H9 (cell line): ENCODE data around the gene CLEC1A. TPM values are rescaled to one million over a fixed set of nuclear protein-coding genes. Genes with fewer than 3 reads are reported as not detected.

ENCODE experiments used
- DNase-seq: peaks from one replicate; pipeline ENCODE4 v3.0.0-alpha.2; 2017
- H2AFZ ChIP-seq: one replicate; pipeline ENCODE4 v1.6.1; 2013; ENCODE audit warnings: mild to moderate bottlenecking, low read length, control low read depth, moderate library complexity
- H2AK5ac ChIP-seq: 2 replicates; pipeline ENCODE4 v1.6.1; 2013; ENCODE audit warnings: low read length, control low read depth, mixed read lengths; ENCODE audit not compliant: insufficient read length
- H2BK120ac ChIP-seq: one replicate; pipeline ENCODE4 v1.6.1; 2013; ENCODE audit warnings: low read depth, mild to moderate bottlenecking, low read length, control low read depth, inconsistent platforms; ENCODE audit not compliant: poor library complexity, severe bottlenecking
- H2BK12ac ChIP-seq: 2 replicates; pipeline ENCODE4 v1.6.1; 2013; ENCODE audit warnings: low read length, control low read depth, mixed read lengths, low read depth; ENCODE audit not compliant: insufficient read length
- H2BK15ac ChIP-seq: 2 replicates; pipeline ENCODE4 v1.6.1; 2013; ENCODE audit warnings: low read depth, low read length, control low read depth
- H2BK20ac ChIP-seq: one replicate; pipeline ENCODE4 v1.6.1; 2013; ENCODE audit warnings: low read depth, mild to moderate bottlenecking, low read length, control low read depth, inconsistent platforms; ENCODE audit not compliant: poor library complexity, severe bottlenecking
- H2BK5ac ChIP-seq: 2 replicates; pipeline ENCODE4 v1.6.1; 2013; ENCODE audit warnings: low read length, control low read depth, mixed read lengths; ENCODE audit not compliant: insufficient read length
- H3K14ac ChIP-seq: 2 replicates; pipeline ENCODE4 v1.6.1; 2013; ENCODE audit warnings: low read length, control low read depth; ENCODE audit not compliant: insufficient read depth
- H3K18ac ChIP-seq: 2 replicates; pipeline ENCODE4 v1.6.1; 2013; ENCODE audit warnings: low read depth, mild to moderate bottlenecking, mixed read lengths, low read length, control low read depth; ENCODE audit not compliant: insufficient read length
- H3K23ac ChIP-seq: 2 replicates; pipeline ENCODE4 v1.6.1; 2013; ENCODE audit warnings: low read length, control low read depth, mixed read lengths, low read depth; ENCODE audit not compliant: insufficient read length
- H3K23me2 ChIP-seq: 2 replicates; pipeline ENCODE4 v1.6.1; 2013; ENCODE audit warnings: low read depth, mild to moderate bottlenecking, mixed read lengths, low read length, control low read depth; ENCODE audit not compliant: insufficient read length, poor library complexity, severe bottlenecking
- H3K27ac ChIP-seq: 2 replicates; pipeline ENCODE4 v1.5.1; 2013; ENCODE audit warnings: low read length, control low read depth, mixed read lengths, low read depth; ENCODE audit not compliant: insufficient read length
- H3K27me3 ChIP-seq: 2 replicates; pipeline ENCODE4 v1.6.1; 2013; ENCODE audit warnings: low read length, control low read depth, inconsistent platforms; ENCODE audit not compliant: insufficient read depth
- H3K4ac ChIP-seq: 2 replicates; pipeline ENCODE4 v1.6.1; 2013; ENCODE audit warnings: low read depth, mild to moderate bottlenecking, control low read depth, inconsistent platforms, low read length, moderate library complexity
- H3K4me1 ChIP-seq: 2 replicates; pipeline ENCODE4 v1.6.1; 2013; ENCODE audit warnings: low read length, control low read depth, inconsistent platforms; ENCODE audit not compliant: insufficient read depth
- H3K4me2 ChIP-seq: 2 replicates; pipeline ENCODE4 v1.6.1; 2013; ENCODE audit warnings: low read length, control low read depth, mixed read lengths; ENCODE audit not compliant: insufficient read length, insufficient read depth
- H3K56ac ChIP-seq: 2 replicates; pipeline ENCODE4 v1.6.1; 2013; ENCODE audit warnings: low read depth, mild to moderate bottlenecking, mixed read lengths, low read length, control low read depth; ENCODE audit not compliant: insufficient read length
- H3K79me1 ChIP-seq: 2 replicates; pipeline ENCODE4 v1.6.1; 2013; ENCODE audit warnings: low read depth, mild to moderate bottlenecking, moderate library complexity, low read length, control low read depth, inconsistent platforms; ENCODE audit not compliant: insufficient read depth, poor library complexity, severe bottlenecking
- H3K79me2 ChIP-seq: 2 replicates; pipeline ENCODE4 v1.6.1; 2013; ENCODE audit warnings: low read length, control low read depth, inconsistent platforms; ENCODE audit not compliant: insufficient read depth
- H3K9ac ChIP-seq: 2 replicates; pipeline ENCODE4 v1.6.1; 2013; ENCODE audit warnings: low read length, control low read depth, mixed read lengths; ENCODE audit not compliant: insufficient read length; ENCODE audit errors: extremely low read depth
- H3K9me3 ChIP-seq: one replicate; pipeline ENCODE4 v1.6.1; 2013; ENCODE audit warnings: low read depth, low read length, inconsistent platforms; ENCODE audit not compliant: control insufficient read depth
- H3T11ph ChIP-seq: one replicate; pipeline ENCODE4 v1.6.1; 2013; ENCODE audit warnings: mild to moderate bottlenecking, low read length, control low read depth, inconsistent platforms
- H4K20me1 ChIP-seq: one replicate; pipeline ENCODE4 v1.6.1; 2013; ENCODE audit not compliant: control insufficient read depth, insufficient read length, insufficient read depth
- H4K5ac ChIP-seq: 2 replicates; pipeline ENCODE4 v1.6.1; 2013; ENCODE audit warnings: low read depth, mild to moderate bottlenecking, mixed read lengths, low read length, control low read depth; ENCODE audit not compliant: insufficient read length
- H4K8ac ChIP-seq: replicated peaks from 2 replicates; pipeline ENCODE4 v1.6.1; 2013; ENCODE audit warnings: low read length, control low read depth, mixed read lengths, low read depth; ENCODE audit not compliant: insufficient read length
- H4K91ac ChIP-seq: 2 replicates; pipeline ENCODE4 v1.6.1; 2013; ENCODE audit warnings: low read depth, mild to moderate bottlenecking, moderate library complexity, mixed read lengths, low read length, control low read depth; ENCODE audit not compliant: insufficient read length
- H3K27ac Mint-ChIP-seq, 3 experiments: 2 replicates in 2 of 3; 3 replicates in 1 of 3; pipeline ENCODE4 v1.8.0; 2020 to 2021; ENCODE audit warnings: mixed read lengths in 3 of 3, mild to moderate bottlenecking in 1 of 3, moderate library complexity in 1 of 3
- H3K27me3 Mint-ChIP-seq: 2 replicates; pipeline ENCODE4 v1.8.0; 2021; ENCODE audit warnings: low read depth, mild to moderate bottlenecking, moderate library complexity, mixed read lengths
- H3K36me3 Mint-ChIP-seq, 3 experiments: 2 replicates in 2 of 3; 3 replicates in 1 of 3; pipeline ENCODE4 v1.8.0; 2020 to 2021; ENCODE audit warnings: low read depth in 3 of 3, mixed read lengths in 3 of 3; ENCODE audit not compliant: insufficient read depth in 1 of 3
- H3K4me1 Mint-ChIP-seq, 2 experiments: 2 replicates each; pipeline ENCODE4 v1.8.0; 2020; ENCODE audit warnings: mixed read lengths in 2 of 2
- H3K4me3 Mint-ChIP-seq, 2 experiments: 2 replicates in 1 of 2; 3 replicates in 1 of 2; pipeline ENCODE4 v1.8.0; 2020 to 2021; ENCODE audit warnings: mild to moderate bottlenecking in 2 of 2, mixed read lengths in 2 of 2, moderate library complexity in 1 of 2
- H3K9me3 Mint-ChIP-seq, 2 experiments: 2 replicates in 1 of 2; 3 replicates in 1 of 2; pipeline ENCODE4 v1.8.0; 2020; ENCODE audit warnings: mild to moderate bottlenecking in 2 of 2, mixed read lengths in 2 of 2, moderate library complexity in 1 of 2
- total RNA-seq: library from RNA; stranded (reverse); gene quantifications from 2 replicates; pipeline ENCODE4 v1.2.1, GENCODE V29; 2021
- TF ChIP-seq, protein P1 (sequence below): fragments of 200-600 bp; sonication (generic); conservative IDR thresholded peaks from 3 replicates; pipeline ENCODE4 v1.8.0; 2021; ENCODE audit warnings: antibody characterized with exemption, mild to moderate bottlenecking

Gene CLEC1A
- total RNA-seq, 1 experiment from 2014 or later: not detected

DNA sequence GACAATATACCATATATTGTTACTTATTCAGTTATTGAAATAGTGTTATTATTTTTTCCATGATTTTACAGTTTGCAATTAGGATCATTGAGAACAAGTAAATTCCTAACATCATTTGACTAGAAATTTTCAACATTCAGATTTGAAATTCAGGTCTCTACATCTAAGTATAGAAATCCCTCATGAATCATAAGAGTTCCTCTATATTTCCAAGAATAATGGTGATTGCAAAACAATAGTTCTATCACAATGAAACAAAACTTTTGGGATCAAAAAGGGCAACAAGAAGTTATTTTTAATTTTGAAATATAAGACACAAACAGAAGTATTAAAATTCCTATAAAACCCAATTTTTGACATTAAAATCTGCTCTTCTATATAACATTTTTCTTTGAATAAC is 10.8 kb downstream of the CLEC1A start:
- TF ChIP-seq, protein P1, sequence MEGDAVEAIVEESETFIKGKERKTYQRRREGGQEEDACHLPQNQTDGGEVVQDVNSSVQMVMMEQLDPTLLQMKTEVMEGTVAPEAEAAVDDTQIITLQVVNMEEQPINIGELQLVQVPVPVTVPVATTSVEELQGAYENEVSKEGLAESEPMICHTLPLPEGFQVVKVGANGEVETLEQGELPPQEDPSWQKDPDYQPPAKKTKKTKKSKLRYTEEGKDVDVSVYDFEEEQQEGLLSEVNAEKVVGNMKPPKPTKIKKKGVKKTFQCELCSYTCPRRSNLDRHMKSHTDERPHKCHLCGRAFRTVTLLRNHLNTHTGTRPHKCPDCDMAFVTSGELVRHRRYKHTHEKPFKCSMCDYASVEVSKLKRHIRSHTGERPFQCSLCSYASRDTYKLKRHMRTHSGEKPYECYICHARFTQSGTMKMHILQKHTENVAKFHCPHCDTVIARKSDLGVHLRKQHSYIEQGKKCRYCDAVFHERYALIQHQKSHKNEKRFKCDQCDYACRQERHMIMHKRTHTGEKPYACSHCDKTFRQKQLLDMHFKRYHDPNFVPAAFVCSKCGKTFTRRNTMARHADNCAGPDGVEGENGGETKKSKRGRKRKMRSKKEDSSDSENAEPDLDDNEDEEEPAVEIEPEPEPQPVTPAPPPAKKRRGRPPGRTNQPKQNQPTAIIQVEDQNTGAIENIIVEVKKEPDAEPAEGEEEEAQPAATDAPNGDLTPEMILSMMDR: no peak
- no peak overlapping the region for H3K56ac ChIP-seq

More for the DNA sequence above, 10.8 kb downstream of the CLEC1A start:
- no peak overlapping the region for H4K5ac ChIP-seq
- no peak overlapping the region for H3K27ac ChIP-seq
- no peak overlapping the region for H2BK20ac ChIP-seq
- H3K4me3 Mint-ChIP-seq: no peak overlapping the region
- H3K9ac ChIP-seq: no peak overlapping the region
- H3K4me2 ChIP-seq: no peak overlapping the region
- H4K8ac ChIP-seq: no peak overlapping the region
- no peaks in the 10 kb centered on the region for H3K9me3 ChIP-seq
- H4K91ac ChIP-seq: no peak overlapping the region
- H3K23me2 ChIP-seq: no peaks in the 10 kb centered on the region
- H3T11ph ChIP-seq: no peak overlapping the region
- H3K27ac Mint-ChIP-seq: no peak overlapping the region
- H3K14ac ChIP-seq: no peak overlapping the region
- H2BK15ac ChIP-seq: no peak overlapping the region
- no peak overlapping the region for H3K4ac ChIP-seq
- H3K79me2 ChIP-seq: no peaks in the 10 kb centered on the region
- no peak overlapping the region for H3K23ac ChIP-seq
- no peaks in the 10 kb centered on the region for H3K27me3 ChIP-seq
- H3K4me1 ChIP-seq: no peaks in the 10 kb centered on the region; the same call in 1 of the 2 replicates
- H2BK120ac ChIP-seq: no peak overlapping the region
- peaks cover 5 to 10% of the 10 kb centered on the region in 2 experiments; a peak in 3 of 5 replicates for H3K9me3 Mint-ChIP-seq
- no peak overlapping the region for H2BK5ac ChIP-seq
- no peak overlapping the region for H3K18ac ChIP-seq
- H2AK5ac ChIP-seq: no peak overlapping the region
- H2AFZ ChIP-seq: no peak overlapping the region
- no peak overlapping the region for H2BK12ac ChIP-seq
- peaks cover 12 to 14% of the 10 kb centered on the region in 2 experiments for H3K4me1 Mint-ChIP-seq
- DNase-seq: no peak
- H3K36me3 Mint-ChIP-seq: peaks cover 0 to 11% (median 0%) of the 10 kb centered on the region in 3 experiments; a peak in 2 of 7 replicates
- H3K79me1 ChIP-seq: no peaks in the 10 kb centered on the region
- no peaks in the 10 kb centered on the region for H4K20me1 ChIP-seq
- no peaks in the 10 kb centered on the region for H3K27me3 Mint-ChIP-seq
